Tibial nerve (tissue), 3 donors: ENCODE measurements around the gene LELP1.

Source experiments
- POLR2A ChIP-seq, 2 donors: fragments of 450-650 bp; IDR thresholded peaks; one replicate each; pipeline ENCODE4 v1.6.1; 2017; ENCODE audit warnings: antibody characterized with exemption in 2 of 2, mild to moderate bottlenecking in 2 of 2, moderate library complexity in 2 of 2
- TF ChIP-seq, protein P1 (sequence below), 5 experiments: fragments of 200-600 bp in 3 of 5; fragments of 450-650 bp in 2 of 5; sonication (generic) in 3 of 5; IDR thresholded peaks; one replicate each; pipeline ENCODE4 v1.5.1; 2016 to 2019; ENCODE audit warnings: antibody characterized with exemption in 5 of 5, mild to moderate bottlenecking in 3 of 5, moderate library complexity in 2 of 5

DNA sequence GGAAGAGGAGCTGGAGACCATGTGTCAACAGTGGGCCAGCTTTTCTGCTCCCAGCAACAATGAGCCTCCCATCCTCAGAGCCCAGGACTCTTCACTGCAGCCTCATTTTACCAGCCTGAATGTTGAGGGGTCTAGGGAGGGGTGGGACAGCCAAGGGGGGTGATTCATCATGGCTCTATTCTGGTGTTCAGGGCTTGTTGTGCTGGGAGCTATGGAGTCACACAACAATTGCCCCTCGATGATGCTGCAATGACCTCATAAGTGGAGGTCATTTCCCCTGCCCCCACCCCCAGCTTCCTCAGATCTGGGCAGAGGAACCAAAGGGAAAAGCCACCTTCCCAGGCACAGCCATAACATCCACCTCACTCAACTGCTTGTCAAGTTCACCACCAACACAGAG lies at the start of gene LELP1:
- no peak for TF ChIP-seq POLR2A (IDR thresholded peaks at IDR 0.05)
- TF ChIP-seq, protein P1, sequence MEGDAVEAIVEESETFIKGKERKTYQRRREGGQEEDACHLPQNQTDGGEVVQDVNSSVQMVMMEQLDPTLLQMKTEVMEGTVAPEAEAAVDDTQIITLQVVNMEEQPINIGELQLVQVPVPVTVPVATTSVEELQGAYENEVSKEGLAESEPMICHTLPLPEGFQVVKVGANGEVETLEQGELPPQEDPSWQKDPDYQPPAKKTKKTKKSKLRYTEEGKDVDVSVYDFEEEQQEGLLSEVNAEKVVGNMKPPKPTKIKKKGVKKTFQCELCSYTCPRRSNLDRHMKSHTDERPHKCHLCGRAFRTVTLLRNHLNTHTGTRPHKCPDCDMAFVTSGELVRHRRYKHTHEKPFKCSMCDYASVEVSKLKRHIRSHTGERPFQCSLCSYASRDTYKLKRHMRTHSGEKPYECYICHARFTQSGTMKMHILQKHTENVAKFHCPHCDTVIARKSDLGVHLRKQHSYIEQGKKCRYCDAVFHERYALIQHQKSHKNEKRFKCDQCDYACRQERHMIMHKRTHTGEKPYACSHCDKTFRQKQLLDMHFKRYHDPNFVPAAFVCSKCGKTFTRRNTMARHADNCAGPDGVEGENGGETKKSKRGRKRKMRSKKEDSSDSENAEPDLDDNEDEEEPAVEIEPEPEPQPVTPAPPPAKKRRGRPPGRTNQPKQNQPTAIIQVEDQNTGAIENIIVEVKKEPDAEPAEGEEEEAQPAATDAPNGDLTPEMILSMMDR (IDR thresholded peaks at IDR 0.05) = no peak
